A673 (cell line): ENCODE measurements around the gene EDIL3.

Source experiments
- CTCF ChIP-seq: fragments of 300-800, 200-600 bp; sonication (generic); conservative IDR thresholded peaks from 2 replicates; pipeline ENCODE4 v1.5.1; 2017; ENCODE audit warnings: low read depth, mild to moderate bottlenecking, antibody characterized with exemption, low read length, moderate library complexity, mixed read lengths
- EZH2 ChIP-seq: fragments of 200-600 bp; sonication (generic); IDR thresholded peaks from 2 replicates; pipeline ENCODE4 v1.6.1; 2017; ENCODE audit warnings: borderline replicate concordance, low read depth, mild to moderate bottlenecking, mixed read lengths, antibody characterized with exemption, low read length; ENCODE audit not compliant: poor library complexity, severe bottlenecking

GRCh38 chr5:84292788-84293653, 91.7 kb downstream of the EDIL3 start:
- TF ChIP-seq CTCF (no peak), EZH2 (no peak)
